SK-N-SH treated with all-trans-retinoic acid at 6 μM for 48 hours (cell line): ENCODE results near the gene HRH1.

Experiments used
- ATAC-seq: fragments of 200-7000 bp; cut with Tn5 transposase; 3 replicates; pipeline ENCODE4 v1.9.1; 2020; ENCODE audit warnings: mild to moderate bottlenecking, moderate library complexity
- ARNTL ChIP-seq: fragments of 450-650 bp; formaldehyde crosslinking; IDR thresholded peaks from 2 replicates; pipeline ENCODE4 v1.5.0; 2020; ENCODE audit warnings: low read depth, mild to moderate bottlenecking, moderate library complexity, borderline replicate concordance
- BACH2 ChIP-seq: fragments of 250-450 bp; sonication (Bioruptor Pico); IDR thresholded peaks from 2 replicates; pipeline ENCODE4 v1.9.0; 2021; ENCODE audit warnings: mild to moderate bottlenecking, borderline replicate concordance
- CSDC2 ChIP-seq: fragments of 250-450 bp; sonication (Bioruptor Pico); IDR thresholded peaks from 2 replicates; pipeline ENCODE4 v1.5.0; 2020; ENCODE audit warnings: mild to moderate bottlenecking, moderate library complexity
- CSRNP3 ChIP-seq: fragments of 250-450 bp; sonication (Bioruptor Pico); IDR thresholded peaks from 2 replicates; pipeline ENCODE4 v1.5.1; 2021; ENCODE audit warnings: mild to moderate bottlenecking, moderate library complexity
- ESRRG ChIP-seq: fragments of 250-450 bp; sonication (Bioruptor Pico); IDR thresholded peaks from 2 replicates; pipeline ENCODE4 v1.6.1; 2021; ENCODE audit warnings: mild to moderate bottlenecking
- GLIS3 ChIP-seq: fragments of 250-450 bp; sonication (Bioruptor Pico); IDR thresholded peaks from 2 replicates; pipeline ENCODE4 v1.5.0; 2020; ENCODE audit warnings: mild to moderate bottlenecking, moderate library complexity
- ISL1 ChIP-seq: fragments of 250-450 bp; sonication (Bioruptor Pico); IDR thresholded peaks from 2 replicates; pipeline ENCODE4 v2.1.2; 2022; ENCODE audit warnings: mild to moderate bottlenecking, moderate library complexity
- OSR1 ChIP-seq: fragments of 250-450 bp; sonication (Bioruptor Pico); IDR thresholded peaks from 2 replicates; pipeline ENCODE4 v1.8.0; 2022; ENCODE audit warnings: moderate library complexity, mild to moderate bottlenecking, inconsistent platforms
- PATZ1 ChIP-seq: fragments of 250-450 bp; sonication (Bioruptor Pico); IDR thresholded peaks from 2 replicates; pipeline ENCODE4 v1.8.0; 2020; ENCODE audit warnings: mild to moderate bottlenecking, moderate library complexity, borderline replicate concordance
- PPARA ChIP-seq: fragments of 250-450 bp; sonication (Bioruptor Pico); IDR thresholded peaks from 2 replicates; pipeline ENCODE4 v1.5.0; 2020; ENCODE audit warnings: mild to moderate bottlenecking, borderline replicate concordance
- RARB ChIP-seq: fragments of 250-450 bp; sonication (Bioruptor Pico); IDR thresholded peaks from 2 replicates; pipeline ENCODE4 v1.8.0; 2021; ENCODE audit warnings: mild to moderate bottlenecking, moderate library complexity
- SNAI2 ChIP-seq: fragments of 250-450 bp; sonication (Bioruptor Pico); IDR thresholded peaks from 2 replicates; pipeline ENCODE4 v1.5.0; 2020; ENCODE audit warnings: mild to moderate bottlenecking, moderate library complexity
- TCF4 ChIP-seq: fragments of 250-450 bp; sonication (Bioruptor Pico); IDR thresholded peaks from 2 replicates; pipeline ENCODE4 v1.8.0; 2021; ENCODE audit warnings: mild to moderate bottlenecking, moderate library complexity, borderline replicate concordance
- TOX ChIP-seq: fragments of 250-450 bp; sonication (Bioruptor Pico); IDR thresholded peaks from 2 replicates; pipeline ENCODE4 v1.8.0; 2021; ENCODE audit warnings: mild to moderate bottlenecking, moderate library complexity, borderline replicate concordance
- TSHZ2 ChIP-seq: fragments of 250-450 bp; sonication (Bioruptor Pico); IDR thresholded peaks from 2 replicates; pipeline ENCODE4 v1.5.0; 2020; ENCODE audit warnings: mild to moderate bottlenecking, moderate library complexity
- ZC3H10 ChIP-seq: fragments of 250-450 bp; sonication (Bioruptor Pico); IDR thresholded peaks from 2 replicates; pipeline ENCODE4 v1.5.1; 2021; ENCODE audit warnings: mild to moderate bottlenecking, moderate library complexity
- ZFP3 ChIP-seq: fragments of 250-450 bp; sonication (Bioruptor Pico); IDR thresholded peaks from 2 replicates; pipeline ENCODE4 v1.5.0; 2020; ENCODE audit warnings: mild to moderate bottlenecking, moderate library complexity
- ZFP30 ChIP-seq: fragments of 450-650 bp; formaldehyde crosslinking; IDR thresholded peaks from 2 replicates; pipeline ENCODE4 v1.5.0; 2022; ENCODE audit warnings: mild to moderate bottlenecking, moderate library complexity
- ZNF565 ChIP-seq: fragments of 450-650 bp; formaldehyde crosslinking; conservative IDR thresholded peaks from 2 replicates; pipeline ENCODE4 v1.5.0; 2020; ENCODE audit warnings: low read depth, mild to moderate bottlenecking, moderate library complexity
- ZNF70 ChIP-seq: fragments of 450-650 bp; formaldehyde crosslinking; IDR thresholded peaks from 2 replicates; pipeline ENCODE4 v1.5.0; 2020; ENCODE audit warnings: mild to moderate bottlenecking, moderate library complexity
- ZNF8 ChIP-seq: fragments of 450-650 bp; formaldehyde crosslinking; IDR thresholded peaks from 2 replicates; pipeline ENCODE4 v1.5.0; 2020; ENCODE audit warnings: mild to moderate bottlenecking, moderate library complexity
- TF ChIP-seq, protein P1 (sequence below): fragments of 250-450 bp; sonication (Bioruptor Pico); IDR thresholded peaks from 2 replicates; pipeline ENCODE4 v1.5.1; 2020; ENCODE audit warnings: low read depth, mild to moderate bottlenecking, moderate library complexity

The HRH1 gene

GRCh38 chr3:11284011-11284410 is 129.7 kb downstream of the HRH1 start:
- no peak for ATAC-seq
- TF ChIP-seq TSHZ2 (CRISPR knock-in tag) (no peak), ZNF70 (no peak), PATZ1 (CRISPR knock-in tag) (no peak)

DNA sequence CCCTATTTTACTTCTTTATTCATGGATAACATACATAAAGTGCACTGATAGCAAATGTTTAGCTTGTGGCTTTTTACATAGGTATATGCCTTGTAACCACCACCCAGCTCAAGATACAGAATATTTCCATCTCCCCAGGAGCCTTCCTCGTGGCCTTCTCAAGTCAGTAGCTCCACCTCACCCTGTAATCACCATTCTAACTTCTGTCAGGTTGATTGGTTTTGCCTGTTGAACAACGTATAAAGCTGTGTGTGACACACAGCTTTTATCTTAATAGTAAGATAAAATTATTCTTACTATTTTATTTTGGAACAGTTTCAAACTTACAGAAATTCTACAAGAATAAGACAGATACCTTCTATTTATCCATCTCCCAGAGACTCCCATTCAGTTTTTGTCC is 131.2 kb downstream of the HRH1 start:
- ATAC-seq: no peak
- TF ChIP-seq CSDC2 (CRISPR knock-in tag) (no peak), ZFP3 (CRISPR knock-in tag) (no peak), SNAI2 (no peak), ISL1 (CRISPR knock-in tag) (no peak), ARNTL (CRISPR knock-in tag) (no peak), ZFP30 (CRISPR knock-in tag) (no peak), TOX (CRISPR knock-in tag) (no peak), BACH2 (CRISPR knock-in tag) (no peak), ZC3H10 (CRISPR knock-in tag) (no peak), CSRNP3 (no peak), TCF4 (no peak), RARB (no peak), ZNF565 (CRISPR knock-in tag) (no peak), PPARA (CRISPR knock-in tag) (no peak), ZNF70 (no peak)

GRCh38 chr3:11287404-11287803 is 133.1 kb downstream of the HRH1 start:
- no peak for TF ChIP-seq BACH2 (CRISPR knock-in tag)
- no peak for TF ChIP-seq PPARA (CRISPR knock-in tag)
- TF ChIP-seq RARB: no peak
- TF ChIP-seq ZFP3 (CRISPR knock-in tag): no peak
- TF ChIP-seq GLIS3 (CRISPR knock-in tag): no peak
- no peak for TF ChIP-seq OSR1
- TF ChIP-seq CSRNP3: no peak
- no peak for TF ChIP-seq ESRRG (CRISPR knock-in tag)
- TF ChIP-seq ARNTL (CRISPR knock-in tag): no peak
- no peak for TF ChIP-seq TCF4
- no peak for TF ChIP-seq TOX (CRISPR knock-in tag)
- TF ChIP-seq, protein P1, sequence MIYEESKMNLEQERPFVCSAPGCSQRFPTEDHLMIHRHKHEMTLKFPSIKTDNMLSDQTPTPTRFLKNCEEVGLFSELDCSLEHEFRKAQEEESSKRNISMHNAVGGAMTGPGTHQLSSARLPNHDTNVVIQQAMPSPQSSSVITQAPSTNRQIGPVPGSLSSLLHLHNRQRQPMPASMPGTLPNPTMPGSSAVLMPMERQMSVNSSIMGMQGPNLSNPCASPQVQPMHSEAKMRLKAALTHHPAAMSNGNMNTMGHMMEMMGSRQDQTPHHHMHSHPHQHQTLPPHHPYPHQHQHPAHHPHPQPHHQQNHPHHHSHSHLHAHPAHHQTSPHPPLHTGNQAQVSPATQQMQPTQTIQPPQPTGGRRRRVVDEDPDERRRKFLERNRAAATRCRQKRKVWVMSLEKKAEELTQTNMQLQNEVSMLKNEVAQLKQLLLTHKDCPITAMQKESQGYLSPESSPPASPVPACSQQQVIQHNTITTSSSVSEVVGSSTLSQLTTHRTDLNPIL (CRISPR knock-in tag): no peak
- TF ChIP-seq ZNF8 (CRISPR knock-in tag): no peak
- TF ChIP-seq CSDC2 (CRISPR knock-in tag): no peak
- TF ChIP-seq ISL1 (CRISPR knock-in tag): no peak
- no peak for TF ChIP-seq ZC3H10 (CRISPR knock-in tag)
- TF ChIP-seq ZNF70: no peak
- ATAC-seq: no peak; the same call in 2 of the 3 replicates
